HepG2 (cell line): ENCODE data around the gene RPL22L1. TPM values are rescaled to one million over a fixed set of nuclear protein-coding genes. Genes with fewer than 3 reads are reported as not detected.

ENCODE experiments used
- AGO1 ChIP-seq: fragments of 200-400 bp; formaldehyde crosslinking; IDR thresholded peaks from 2 replicates; pipeline ENCODE4 v1.6.1; 2017; ENCODE audit warnings: mild to moderate bottlenecking, low read depth, low read length, moderate library complexity; ENCODE audit not compliant: poor library complexity, severe bottlenecking
- GATAD1 ChIP-seq: IDR thresholded peaks from 2 replicates; pipeline ENCODE4 v1.6.1; 2016; ENCODE audit warnings: missing genetic modification reagents, missing compliant biosample characterization
- RBFOX2 ChIP-seq: fragments of 200-400 bp; formaldehyde crosslinking; IDR thresholded peaks from 2 replicates; pipeline ENCODE4 v1.6.1; 2017; ENCODE audit warnings: low read depth, mild to moderate bottlenecking, low read length
- RFX3 ChIP-seq: IDR thresholded peaks from 2 replicates; pipeline ENCODE4 v1.6.1; 2016; ENCODE audit warnings: missing biosample characterization, missing genetic modification reagents
- TBL1XR1 ChIP-seq: fragments of 150-350 bp; IDR thresholded peaks from 2 replicates; pipeline ENCODE4 v1.6.1; 2014; ENCODE audit warnings: borderline replicate concordance, low read length; ENCODE audit not compliant: partially characterized antibody
- TBX3 ChIP-seq: fragments of 450-650 bp; IDR thresholded peaks from 2 replicates; pipeline ENCODE4 v1.6.1; 2017; ENCODE audit warnings: antibody characterized with exemption, mild to moderate bottlenecking, inconsistent platforms, borderline replicate concordance
- ZBED4 ChIP-seq: sonication (generic); formaldehyde crosslinking; IDR thresholded peaks from 2 replicates; pipeline ENCODE4 v1.4.0; 2020; ENCODE audit warnings: missing genetic modification reagents, borderline replicate concordance
- ZNF256 ChIP-seq: sonication (generic); formaldehyde crosslinking; conservative IDR thresholded peaks from 2 replicates; pipeline ENCODE4 v1.4.0; 2020; ENCODE audit warnings: missing genetic modification reagents
- ZNF280B ChIP-seq: sonication (generic); formaldehyde crosslinking; IDR thresholded peaks from 2 replicates; pipeline ENCODE4 v1.5.0; 2020; ENCODE audit warnings: missing genetic modification reagents, mild to moderate bottlenecking, borderline replicate concordance
- ZNF615 ChIP-seq: sonication (generic); formaldehyde crosslinking; IDR thresholded peaks from 2 replicates; pipeline ENCODE4 v1.5.0; 2020; ENCODE audit warnings: mild to moderate bottlenecking, missing genetic modification reagents, borderline replicate concordance
- polyA plus RNA-seq, 8 experiments: library from polyadenylated mRNA; depleted of rRNA in 3 of 8; stranded (reverse) in 7 of 8; unstranded in 1 of 8; fragments of >200 nt; fragmentation: Illumina TruSeq in 4 of 8; extraction: Trizol in 4 of 8; gene quantifications; 2 replicates each; pipeline versions ENCODE4 v1.2.1 to v1.2.3, GENCODE V29; 2011 to 2016; ENCODE audit warnings: low read depth in 4 of 8, missing spikeins in 1 of 8, mixed read lengths in 1 of 8; ENCODE audit not compliant: insufficient read depth in 1 of 8
- total RNA-seq, 5 experiments: library from RNA; depleted of rRNA; stranded (reverse); fragments of >200 nt; fragmentation: Illumina TruSeq; extraction: Trizol; gene quantifications; 2 replicates each; pipeline ENCODE4 v1.2.3, GENCODE V29; 2016; ENCODE audit warnings: low read depth in 1 of 5
- TF ChIP-seq, protein P1 (sequence below): sonication (generic); formaldehyde crosslinking; IDR thresholded peaks from 2 replicates; pipeline ENCODE4 v1.5.0; 2020; ENCODE audit warnings: mild to moderate bottlenecking, missing genetic modification reagents
- TF ChIP-seq, protein P2 (sequence below): IDR thresholded peaks from 2 replicates; pipeline ENCODE4 v1.6.1; 2016
- TF ChIP-seq, protein P3 (sequence below): sonication (generic); formaldehyde crosslinking; IDR thresholded peaks from 2 replicates; pipeline ENCODE4 v1.4.0; 2020; ENCODE audit warnings: missing genetic modification reagents

Gene RPL22L1
- total and polyA plus RNA-seq, 2 of the 13 experiments (the other 11 are each of a cell fraction or from before 2014, with no cell fraction given): 42.7 to 152 TPM

DNA sequence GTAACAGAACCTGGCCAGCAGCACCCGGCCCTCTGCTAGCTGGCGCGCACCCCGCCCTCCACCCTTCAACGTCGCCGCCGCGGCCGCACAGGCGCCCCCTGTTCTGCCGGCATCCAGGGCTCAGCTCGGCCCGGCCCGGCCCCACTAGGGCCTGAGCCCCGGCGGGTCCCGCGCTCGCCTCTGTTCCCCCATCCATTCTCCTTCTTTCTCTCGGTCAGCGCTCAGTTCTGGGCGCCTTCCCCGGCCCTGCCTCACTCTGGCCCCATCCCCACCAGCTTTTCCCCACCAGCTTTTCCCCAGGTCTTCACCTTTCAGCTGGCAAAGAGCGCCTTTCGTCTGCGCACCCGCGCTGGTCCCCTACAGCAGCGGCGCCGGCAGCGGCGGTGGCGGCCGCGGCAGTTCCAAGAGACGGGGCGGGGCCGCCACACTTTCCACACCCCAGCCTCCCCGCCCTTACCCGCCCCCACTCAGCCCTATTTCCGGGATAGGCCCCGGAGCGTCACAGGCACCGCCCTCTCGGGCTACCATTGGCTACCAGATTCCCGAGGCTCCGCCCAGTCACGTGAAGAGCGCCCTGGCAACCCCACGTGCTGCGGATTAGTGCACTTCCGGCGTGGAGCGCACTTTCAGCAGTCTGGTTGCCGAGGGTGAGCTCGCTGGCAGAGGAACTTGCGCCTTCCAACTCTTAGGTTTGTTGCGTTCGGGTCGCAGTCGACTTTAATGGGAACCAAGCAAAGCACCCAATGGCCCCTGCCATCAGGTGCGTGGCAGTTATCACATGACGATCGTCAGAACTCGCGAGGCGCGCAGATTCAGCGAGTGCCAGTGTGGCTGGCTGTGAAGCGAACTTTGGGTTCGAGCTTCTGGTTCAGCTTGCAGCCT lies 38.5 kb upstream of the RPL22L1 start, which contains the start of gene EIF5A2 (continued):
- TF ChIP-seq, protein P1, sequence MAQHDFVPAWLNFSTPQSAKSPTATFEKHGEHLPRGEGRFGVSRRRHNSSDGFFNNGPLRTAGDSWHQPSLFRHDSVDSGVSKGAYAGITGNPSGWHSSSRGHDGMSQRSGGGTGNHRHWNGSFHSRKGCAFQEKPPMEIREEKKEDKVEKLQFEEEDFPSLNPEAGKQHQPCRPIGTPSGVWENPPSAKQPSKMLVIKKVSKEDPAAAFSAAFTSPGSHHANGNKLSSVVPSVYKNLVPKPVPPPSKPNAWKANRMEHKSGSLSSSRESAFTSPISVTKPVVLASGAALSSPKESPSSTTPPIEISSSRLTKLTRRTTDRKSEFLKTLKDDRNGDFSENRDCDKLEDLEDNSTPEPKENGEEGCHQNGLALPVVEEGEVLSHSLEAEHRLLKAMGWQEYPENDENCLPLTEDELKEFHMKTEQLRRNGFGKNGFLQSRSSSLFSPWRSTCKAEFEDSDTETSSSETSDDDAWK (CRISPR knock-in tag): no peak
- TF ChIP-seq TBX3 (peak; percentile 48; the same call in 1 of the 2 replicates), RFX3 (CRISPR knock-in tag) (peak; percentile 52; the same call in 1 of the 2 replicates), AGO1 (peak; percentile 74), GATAD1 (CRISPR knock-in tag) (peak; percentile 56; the same call in 1 of the 2 replicates), ZNF615 (CRISPR knock-in tag) (peak; percentile 73; the same call in 1 of the 2 replicates), TBL1XR1 (no peak), RBFOX2 (peak; percentile 64), ZBED4 (CRISPR knock-in tag) (peak; percentile 53; the same call in 1 of the 2 replicates), ZNF280B (CRISPR knock-in tag) (peak; percentile 89), ZNF256 (peak; percentile 38)
- TF ChIP-seq, protein P2, sequence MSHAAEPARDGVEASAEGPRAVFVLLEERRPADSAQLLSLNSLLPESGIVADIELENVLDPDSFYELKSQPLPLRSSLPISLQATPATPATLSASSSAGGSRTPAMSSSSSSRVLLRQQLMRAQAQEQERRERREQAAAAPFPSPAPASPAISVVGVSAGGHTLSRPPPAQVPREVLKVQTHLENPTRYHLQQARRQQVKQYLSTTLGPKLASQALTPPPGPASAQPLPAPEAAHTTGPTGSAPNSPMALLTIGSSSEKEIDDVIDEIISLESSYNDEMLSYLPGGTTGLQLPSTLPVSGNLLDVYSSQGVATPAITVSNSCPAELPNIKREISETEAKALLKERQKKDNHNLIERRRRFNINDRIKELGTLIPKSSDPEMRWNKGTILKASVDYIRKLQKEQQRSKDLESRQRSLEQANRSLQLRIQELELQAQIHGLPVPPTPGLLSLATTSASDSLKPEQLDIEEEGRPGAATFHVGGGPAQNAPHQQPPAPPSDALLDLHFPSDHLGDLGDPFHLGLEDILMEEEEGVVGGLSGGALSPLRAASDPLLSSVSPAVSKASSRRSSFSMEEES (CRISPR knock-in tag): peak; percentile 90
- TF ChIP-seq, protein P3, sequence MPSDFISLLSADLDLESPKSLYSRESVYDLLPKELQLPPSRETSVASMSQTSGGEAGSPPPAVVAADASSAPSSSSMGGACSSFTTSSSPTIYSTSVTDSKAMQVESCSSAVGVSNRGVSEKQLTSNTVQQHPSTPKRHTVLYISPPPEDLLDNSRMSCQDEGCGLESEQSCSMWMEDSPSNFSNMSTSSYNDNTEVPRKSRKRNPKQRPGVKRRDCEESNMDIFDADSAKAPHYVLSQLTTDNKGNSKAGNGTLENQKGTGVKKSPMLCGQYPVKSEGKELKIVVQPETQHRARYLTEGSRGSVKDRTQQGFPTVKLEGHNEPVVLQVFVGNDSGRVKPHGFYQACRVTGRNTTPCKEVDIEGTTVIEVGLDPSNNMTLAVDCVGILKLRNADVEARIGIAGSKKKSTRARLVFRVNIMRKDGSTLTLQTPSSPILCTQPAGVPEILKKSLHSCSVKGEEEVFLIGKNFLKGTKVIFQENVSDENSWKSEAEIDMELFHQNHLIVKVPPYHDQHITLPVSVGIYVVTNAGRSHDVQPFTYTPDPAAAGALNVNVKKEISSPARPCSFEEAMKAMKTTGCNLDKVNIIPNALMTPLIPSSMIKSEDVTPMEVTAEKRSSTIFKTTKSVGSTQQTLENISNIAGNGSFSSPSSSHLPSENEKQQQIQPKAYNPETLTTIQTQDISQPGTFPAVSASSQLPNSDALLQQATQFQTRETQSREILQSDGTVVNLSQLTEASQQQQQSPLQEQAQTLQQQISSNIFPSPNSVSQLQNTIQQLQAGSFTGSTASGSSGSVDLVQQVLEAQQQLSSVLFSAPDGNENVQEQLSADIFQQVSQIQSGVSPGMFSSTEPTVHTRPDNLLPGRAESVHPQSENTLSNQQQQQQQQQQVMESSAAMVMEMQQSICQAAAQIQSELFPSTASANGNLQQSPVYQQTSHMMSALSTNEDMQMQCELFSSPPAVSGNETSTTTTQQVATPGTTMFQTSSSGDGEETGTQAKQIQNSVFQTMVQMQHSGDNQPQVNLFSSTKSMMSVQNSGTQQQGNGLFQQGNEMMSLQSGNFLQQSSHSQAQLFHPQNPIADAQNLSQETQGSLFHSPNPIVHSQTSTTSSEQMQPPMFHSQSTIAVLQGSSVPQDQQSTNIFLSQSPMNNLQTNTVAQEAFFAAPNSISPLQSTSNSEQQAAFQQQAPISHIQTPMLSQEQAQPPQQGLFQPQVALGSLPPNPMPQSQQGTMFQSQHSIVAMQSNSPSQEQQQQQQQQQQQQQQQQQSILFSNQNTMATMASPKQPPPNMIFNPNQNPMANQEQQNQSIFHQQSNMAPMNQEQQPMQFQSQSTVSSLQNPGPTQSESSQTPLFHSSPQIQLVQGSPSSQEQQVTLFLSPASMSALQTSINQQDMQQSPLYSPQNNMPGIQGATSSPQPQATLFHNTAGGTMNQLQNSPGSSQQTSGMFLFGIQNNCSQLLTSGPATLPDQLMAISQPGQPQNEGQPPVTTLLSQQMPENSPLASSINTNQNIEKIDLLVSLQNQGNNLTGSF (CRISPR knock-in tag): no peak; the same call in 1 of the 2 replicates
